ENCODE results near the gene LRRC15. TPM values are rescaled to one million over a fixed set of nuclear protein-coding genes. Genes with fewer than 3 reads are reported as not detected.

LRRC15 gene
- total RNA-seq, 1 donor = 10.0 TPM

DNA sequence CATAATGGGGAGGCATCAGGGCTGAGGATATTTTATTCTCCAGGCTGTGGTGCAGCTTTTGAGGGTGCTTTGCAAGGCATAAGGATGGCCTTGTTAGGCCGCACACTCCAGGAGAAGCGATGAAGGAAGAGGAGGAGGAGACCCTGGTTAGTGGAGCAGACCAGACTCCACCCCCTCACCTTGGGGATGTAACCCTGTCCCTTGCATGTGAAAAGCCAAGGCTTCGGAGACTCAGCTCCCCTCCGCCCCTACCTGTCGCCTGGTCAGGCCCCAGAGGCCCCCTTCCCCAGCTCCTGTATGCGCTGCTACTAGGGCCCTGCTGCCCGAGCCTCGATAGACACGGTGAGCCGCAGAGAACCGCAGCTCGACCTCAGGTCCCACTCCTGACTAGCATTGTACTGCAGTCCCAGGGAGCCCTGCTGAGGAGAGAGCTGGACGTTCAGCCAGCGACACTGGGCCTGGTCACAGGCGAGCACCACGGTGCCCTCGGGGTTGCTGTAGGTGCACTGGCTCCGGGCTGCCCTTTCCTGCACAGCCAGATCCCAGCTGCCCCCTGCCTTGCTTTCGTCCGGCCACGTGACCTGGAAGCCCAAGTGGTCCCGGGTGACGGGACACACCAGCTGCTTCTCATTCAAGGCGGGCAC lies 28.7 kb downstream of the LRRC15 start:
- no peak overlapping the region for H3K4me3 ChIP-seq (ENCODE audit: low read depth, low read length)

GRCh38 chr3:194339840-194340239 lies 29.7 kb downstream of the LRRC15 start:
- no peak overlapping the region for H3K4me3 ChIP-seq (ENCODE audit: low read depth, low read length)
- TF ChIP-seq, protein P1, sequence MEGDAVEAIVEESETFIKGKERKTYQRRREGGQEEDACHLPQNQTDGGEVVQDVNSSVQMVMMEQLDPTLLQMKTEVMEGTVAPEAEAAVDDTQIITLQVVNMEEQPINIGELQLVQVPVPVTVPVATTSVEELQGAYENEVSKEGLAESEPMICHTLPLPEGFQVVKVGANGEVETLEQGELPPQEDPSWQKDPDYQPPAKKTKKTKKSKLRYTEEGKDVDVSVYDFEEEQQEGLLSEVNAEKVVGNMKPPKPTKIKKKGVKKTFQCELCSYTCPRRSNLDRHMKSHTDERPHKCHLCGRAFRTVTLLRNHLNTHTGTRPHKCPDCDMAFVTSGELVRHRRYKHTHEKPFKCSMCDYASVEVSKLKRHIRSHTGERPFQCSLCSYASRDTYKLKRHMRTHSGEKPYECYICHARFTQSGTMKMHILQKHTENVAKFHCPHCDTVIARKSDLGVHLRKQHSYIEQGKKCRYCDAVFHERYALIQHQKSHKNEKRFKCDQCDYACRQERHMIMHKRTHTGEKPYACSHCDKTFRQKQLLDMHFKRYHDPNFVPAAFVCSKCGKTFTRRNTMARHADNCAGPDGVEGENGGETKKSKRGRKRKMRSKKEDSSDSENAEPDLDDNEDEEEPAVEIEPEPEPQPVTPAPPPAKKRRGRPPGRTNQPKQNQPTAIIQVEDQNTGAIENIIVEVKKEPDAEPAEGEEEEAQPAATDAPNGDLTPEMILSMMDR (IDR thresholded peaks at IDR 0.05; ENCODE audit: insufficient read depth, low read length) = no peak
- DNase-seq (ENCODE audit: low read depth) = no peak

More for the DNA sequence above, 28.7 kb downstream of the LRRC15 start:
- DNase-seq (ENCODE audit: low read depth) = no peak
- TF ChIP-seq, protein P1 (IDR thresholded peaks at IDR 0.05; ENCODE audit: insufficient read depth, low read length) = no peak

DNA sequence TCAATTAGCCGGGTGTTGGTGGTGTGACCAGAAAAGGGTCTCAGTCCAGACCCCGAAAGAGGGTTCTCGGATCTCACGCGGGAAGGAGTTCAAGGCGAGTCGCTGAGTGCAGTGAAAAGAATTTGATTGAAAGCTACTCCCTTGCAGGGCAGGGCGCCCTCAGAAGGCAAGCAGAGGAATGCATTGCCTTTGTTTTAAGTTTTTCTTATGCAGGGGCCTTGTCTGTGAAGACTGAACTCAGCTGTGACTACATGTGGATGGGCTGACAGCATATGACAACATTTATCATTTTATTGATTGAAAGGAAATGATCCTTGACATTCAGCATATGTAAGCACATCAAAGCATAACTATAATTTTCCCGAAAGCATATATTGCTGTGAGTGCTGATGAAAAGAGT lies 30.2 kb downstream of the LRRC15 start:
- H3K4me3 ChIP-seq (ENCODE audit: low read depth, low read length) = no peak overlapping the region
- DNase-seq (ENCODE audit: low read depth) = no peak
- TF ChIP-seq, protein P1 (IDR thresholded peaks at IDR 0.05; ENCODE audit: insufficient read depth, low read length) = no peak

GRCh38 chr3:194337965-194338753 lies 31.4 kb downstream of the LRRC15 start:
- DNase-seq (ENCODE audit: low read depth) = no peak
- no peak overlapping the region for H3K4me3 ChIP-seq (ENCODE audit: low read depth, low read length)
- TF ChIP-seq, protein P1 (IDR thresholded peaks at IDR 0.05; ENCODE audit: insufficient read depth, low read length) = no peak

DNA sequence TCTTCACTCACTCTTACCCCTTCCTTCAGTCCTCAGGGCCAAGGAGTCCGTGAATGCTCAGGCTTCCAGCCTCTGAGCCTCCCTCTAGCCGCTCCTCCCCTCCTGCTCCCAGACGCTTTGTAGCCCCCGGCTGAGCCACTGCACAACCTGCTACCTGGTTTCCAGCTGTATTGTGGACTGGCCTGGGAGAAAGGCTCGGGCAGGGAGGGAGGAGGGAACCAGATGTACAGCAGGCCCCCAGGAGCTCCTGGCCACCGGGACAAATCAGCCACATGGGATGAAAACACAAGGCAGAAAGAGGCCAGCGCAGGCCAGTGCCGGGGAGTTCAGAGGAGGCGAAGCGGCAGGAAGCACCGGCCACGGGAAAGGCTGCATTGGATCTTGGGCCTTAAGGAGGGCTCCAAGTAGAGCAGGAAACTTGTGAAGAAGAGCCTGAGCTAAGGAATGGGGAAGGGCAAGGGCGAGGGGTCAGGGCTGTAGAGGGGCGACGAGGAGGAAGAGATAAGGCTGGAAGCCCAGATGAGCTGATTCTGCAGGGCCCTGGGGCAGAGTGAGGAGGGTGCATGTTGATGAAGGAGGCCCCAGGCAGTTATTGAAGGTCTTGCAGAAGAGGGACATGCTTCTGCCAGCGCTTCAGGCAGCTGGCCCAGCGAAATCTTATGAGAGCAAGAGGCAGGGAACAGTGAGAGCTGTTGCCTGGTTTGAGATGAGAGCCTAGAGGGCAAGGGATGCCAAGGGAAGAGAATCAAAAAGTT lies 32.8 kb downstream of the LRRC15 start:
- no peak for DNase-seq (ENCODE audit: low read depth)
- TF ChIP-seq, protein P1 (IDR thresholded peaks at IDR 0.05; ENCODE audit: insufficient read depth, low read length) = no peak
- no peak overlapping the region for H3K4me3 ChIP-seq (ENCODE audit: low read depth, low read length)

DNA sequence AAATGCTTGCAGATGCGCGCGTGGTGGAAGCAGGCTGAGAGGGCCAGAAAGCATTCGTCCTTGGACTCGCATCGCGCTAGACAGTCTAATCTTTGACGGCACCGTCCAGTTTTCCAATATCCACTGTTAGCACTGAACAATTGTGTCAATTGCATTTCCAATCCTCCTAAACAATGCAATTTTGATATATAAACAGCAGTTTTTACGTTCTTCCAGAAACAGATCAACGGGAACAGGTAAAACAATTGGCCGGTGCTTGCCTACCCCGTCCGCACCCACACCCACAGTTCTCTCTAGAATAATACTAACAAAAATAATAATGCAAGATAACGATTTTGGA lies 35.6 kb downstream of the LRRC15 start:
- DNase-seq (ENCODE audit: low read depth) = peak; percentile 84
- TF ChIP-seq, protein P1 (IDR thresholded peaks at IDR 0.05; ENCODE audit: insufficient read depth, low read length) = no peak
- no peak overlapping the region for H3K4me3 ChIP-seq (ENCODE audit: low read depth, low read length)

Measured in fibroblast of the aortic adventitia (primary cell).